GM21423 (cell line): ENCODE measurements around the gene MARVELD3.

Experiments used
- ATAC-seq: cut with Tn5 transposase; IDR thresholded peaks from one replicate; pipeline ENCODE4 v1.9.1; 2021; ENCODE audit warnings: mild to moderate bottlenecking, moderate library complexity; ENCODE audit not compliant: unreplicated experiment

Gene MARVELD3

DNA sequence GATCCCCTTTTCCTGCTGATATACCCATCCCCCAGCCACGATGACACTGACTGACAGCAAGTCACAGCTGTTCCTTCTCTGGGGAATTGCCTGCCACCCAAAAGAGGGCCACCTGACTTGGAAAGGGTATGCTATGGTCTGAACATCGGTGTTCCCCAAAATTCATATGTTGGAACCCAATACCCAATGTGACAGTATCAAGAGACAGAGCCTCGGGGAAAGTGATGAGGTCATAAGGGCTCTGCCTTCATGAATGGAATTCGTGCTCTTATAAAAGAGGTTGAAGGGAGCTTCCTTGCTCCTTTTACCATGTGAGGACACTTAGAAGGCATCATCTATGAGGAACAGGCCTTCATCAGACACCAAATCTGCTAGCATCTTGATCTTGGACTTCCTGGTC lies 7.6 kb upstream of the MARVELD3 start:
- no peak for ATAC-seq

DNA sequence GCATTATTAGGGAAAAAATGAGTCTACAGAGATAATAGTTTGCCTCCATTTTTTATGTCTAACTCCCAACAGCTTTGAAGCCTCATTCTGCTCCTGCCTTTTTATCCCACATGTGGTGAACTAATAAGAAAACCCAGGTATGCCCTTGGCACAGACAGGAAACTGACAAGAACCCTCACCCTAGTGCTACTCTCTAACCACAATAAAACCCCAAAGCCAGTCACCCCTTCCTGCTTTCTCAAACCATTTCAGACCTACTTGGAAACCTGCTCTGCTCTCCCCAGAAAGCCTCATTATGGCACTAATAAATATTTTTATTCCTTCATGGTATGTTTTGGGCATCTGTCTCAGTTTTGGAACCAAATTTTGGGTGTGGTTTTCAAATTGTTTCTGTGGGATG lies 3.9 kb upstream of the MARVELD3 start:
- ATAC-seq = no peak

GRCh38 chr16:71623597-71623996 lies 2.4 kb upstream of the MARVELD3 start:
- ATAC-seq = no peak

DNA sequence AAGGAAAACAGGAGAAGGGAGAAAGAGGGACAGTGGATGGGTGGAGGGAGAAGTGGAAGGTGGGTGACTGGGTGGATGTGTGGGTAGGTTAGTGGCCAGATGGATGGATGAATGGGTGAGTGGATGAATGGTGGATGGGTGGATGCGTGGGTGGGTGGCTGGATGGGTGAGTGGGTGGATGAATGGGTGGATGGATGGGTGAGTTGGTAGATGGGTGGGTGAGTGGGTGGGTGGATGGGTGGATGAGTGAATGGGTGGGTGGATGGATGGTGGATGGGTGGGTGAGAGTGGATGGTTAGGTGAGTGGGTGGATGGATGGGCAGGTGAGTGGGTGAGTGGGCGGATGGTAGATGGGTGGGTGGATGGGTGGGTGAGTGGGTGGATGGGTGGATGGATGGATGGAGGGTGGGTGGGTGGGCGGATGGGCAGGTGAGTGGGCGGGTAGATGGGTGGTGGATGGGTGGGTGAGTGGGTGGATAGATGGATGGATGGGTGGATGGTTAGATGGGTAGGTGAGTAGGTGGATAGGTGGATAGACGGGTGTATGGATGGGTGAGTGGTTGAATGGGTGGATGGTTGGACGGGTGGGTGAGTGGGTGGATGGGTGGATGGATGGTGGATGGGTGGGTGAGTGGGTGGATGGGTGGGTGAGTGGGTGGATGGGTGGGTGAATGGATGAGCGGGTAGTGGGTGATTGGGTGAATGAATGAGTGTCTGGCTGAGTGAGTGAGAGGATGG lies 702 bp upstream of the MARVELD3 start:
- ATAC-seq = no peak

DNA sequence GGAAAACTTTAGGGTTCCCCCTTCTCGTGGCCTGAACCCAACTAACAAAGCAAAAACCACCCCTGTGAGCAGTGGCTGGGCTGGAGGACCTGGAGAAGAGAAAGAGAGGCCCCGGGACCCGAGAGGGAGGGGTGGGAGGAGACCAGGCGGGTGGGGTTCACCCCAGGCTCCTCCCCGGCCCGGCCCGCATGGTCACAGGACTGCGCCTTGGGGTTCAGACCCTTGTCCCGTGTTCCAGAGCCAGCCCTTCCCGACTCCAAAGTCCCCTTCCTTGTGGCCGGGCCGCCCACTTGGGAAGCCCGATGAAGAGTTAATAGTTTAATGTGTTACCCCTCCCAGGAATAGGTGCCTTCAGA lies 852 bp downstream of the MARVELD3 start:
- no peak for ATAC-seq

DNA sequence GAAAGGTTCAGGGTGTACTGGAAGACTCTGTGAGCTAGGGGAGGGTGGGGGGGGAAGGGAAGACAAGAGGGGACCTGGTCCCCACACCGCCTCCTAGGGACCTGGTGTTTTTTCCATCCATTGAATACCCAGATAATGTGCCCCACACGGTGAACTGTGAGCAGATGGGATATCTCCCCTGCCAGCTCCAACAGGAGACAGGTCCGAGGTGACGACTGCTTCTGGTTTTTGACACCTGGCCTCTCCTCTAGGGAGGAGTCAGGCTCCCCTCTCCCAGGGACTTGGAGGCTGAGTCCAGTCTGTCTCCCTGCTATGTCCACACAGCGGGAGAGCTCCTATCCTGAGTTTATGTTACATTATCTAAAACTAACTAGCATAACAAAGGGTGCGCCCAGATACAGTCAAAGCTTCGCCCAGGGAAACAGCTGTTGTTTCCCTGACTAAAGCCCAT lies 1.8 kb downstream of the MARVELD3 start:
- no peak for ATAC-seq

- ATAC-seq = no peak
Observed at GRCh38 chr16:71628810-71629209, 2.8 kb downstream of the MARVELD3 start.

- no peak for ATAC-seq
Observed at GRCh38 chr16:71629278-71630016, 3.5 kb downstream of the MARVELD3 start.

GRCh38 chr16:71630808-71631207 lies 4.8 kb downstream of the MARVELD3 start:
- ATAC-seq = no peak

GRCh38 chr16:71631776-71632175 lies 5.8 kb downstream of the MARVELD3 start:
- no peak for ATAC-seq

DNA sequence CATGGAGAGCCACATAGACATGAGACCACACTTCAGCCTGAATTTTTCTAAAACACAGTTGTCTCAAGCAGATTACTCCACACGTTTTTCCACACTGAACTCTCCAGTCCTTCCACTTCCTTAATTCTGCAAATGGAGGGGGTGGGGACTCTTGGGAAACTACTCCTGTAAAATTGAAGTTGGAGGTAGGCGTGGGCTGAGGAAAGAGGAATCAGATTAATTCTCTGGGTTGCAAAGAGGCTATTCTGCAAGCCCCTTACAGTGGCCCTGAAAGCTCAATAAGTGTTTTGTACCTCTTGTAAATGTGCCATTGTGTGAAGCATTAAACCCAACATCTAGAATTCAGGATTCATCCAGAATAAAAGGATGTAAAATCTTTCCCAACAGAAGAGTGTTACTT lies 9.6 kb downstream of the MARVELD3 start:
- ATAC-seq = no peak

GRCh38 chr16:71637398-71637797 lies 11.4 kb downstream of the MARVELD3 start:
- ATAC-seq = no peak

DNA sequence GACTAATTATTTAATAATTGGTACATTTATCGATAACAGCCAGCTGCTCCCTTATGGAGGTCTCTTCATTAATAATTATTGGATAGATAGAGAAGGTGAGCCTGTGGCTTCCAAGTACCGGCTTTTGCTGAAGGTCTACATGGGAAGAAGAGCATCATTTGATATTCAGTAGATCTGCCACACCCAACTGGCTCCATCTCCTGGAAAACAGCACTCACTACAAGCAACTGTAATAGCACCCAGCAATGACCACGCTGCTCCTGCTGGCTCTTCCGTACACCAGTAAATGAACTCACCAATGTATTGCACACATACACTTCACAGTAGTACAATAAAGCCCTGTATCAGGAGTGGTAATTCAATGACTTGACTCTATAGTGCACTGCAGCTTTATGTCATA lies 19.5 kb downstream of the MARVELD3 start:
- ATAC-seq = no peak

DNA sequence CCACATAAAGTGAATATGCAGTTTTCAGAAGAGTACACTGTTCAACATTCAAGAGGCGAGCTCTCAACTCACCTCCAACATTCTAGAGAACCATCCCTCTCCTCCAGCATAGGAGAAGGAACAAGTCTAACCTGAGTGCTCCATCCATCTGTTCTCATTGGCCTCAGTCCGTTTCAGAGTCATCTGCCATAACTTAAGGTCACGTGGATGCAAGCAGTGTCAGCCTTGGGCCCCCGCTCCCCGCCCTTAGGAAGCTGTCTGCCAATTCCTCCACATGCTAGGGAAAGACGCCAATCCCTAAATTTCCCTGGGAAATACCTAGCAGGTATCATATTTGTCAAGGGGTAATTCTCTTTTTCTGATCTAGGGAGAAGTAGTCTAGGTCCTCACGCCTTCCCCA lies 21.4 kb downstream of the MARVELD3 start:
- ATAC-seq = no peak

- no peak for ATAC-seq
Observed at GRCh38 chr16:71648162-71648561, 22.2 kb downstream of the MARVELD3 start.

- ATAC-seq = no peak
Observed at GRCh38 chr16:71648921-71649320, 22.9 kb downstream of the MARVELD3 start.

DNA sequence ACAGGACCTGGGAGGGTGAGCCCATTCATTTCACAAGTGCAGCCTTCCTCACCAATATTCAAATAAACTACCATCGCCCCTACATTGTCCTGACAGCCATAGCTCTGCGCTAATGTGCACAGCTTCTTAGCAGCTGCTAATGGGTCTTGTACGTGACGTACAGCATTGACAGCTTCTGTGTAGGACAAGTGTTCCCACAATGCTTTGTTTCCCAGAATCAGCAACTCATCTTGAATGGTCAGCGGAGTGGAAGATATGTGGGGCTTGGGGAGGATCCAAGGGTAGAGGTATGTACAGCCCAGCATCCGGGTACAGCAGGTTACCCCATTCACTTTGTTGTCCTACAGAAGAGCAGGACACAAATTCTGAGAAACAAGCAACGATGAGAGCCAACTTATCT lies 23.7 kb downstream of the MARVELD3 start:
- no peak for ATAC-seq

DNA sequence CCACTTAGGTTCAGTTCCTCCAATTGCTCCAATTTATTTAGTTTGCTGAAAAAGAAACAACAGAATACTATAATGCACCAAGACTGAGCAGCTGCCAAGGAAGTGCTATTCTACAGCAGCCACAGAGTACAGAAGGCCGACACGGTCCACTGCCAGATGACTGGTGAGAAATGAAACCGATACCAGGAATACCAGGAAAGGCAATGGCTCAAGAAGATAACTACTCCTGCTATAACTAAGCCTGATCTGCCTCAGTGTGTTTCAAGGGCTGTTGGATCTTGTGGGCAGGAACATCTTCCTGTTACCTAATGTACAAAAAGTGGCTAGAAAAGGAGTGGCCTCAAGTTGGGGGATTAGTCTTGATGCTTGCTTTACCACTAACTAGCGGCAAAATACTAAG lies 32.8 kb downstream of the MARVELD3 start:
- ATAC-seq = no peak

GRCh38 chr16:71659471-71659870 lies 33.5 kb downstream of the MARVELD3 start:
- ATAC-seq = no peak

- no peak for ATAC-seq
Observed at GRCh38 chr16:71666264-71666663, 40.3 kb downstream of the MARVELD3 start.

GRCh38 chr16:71666928-71667707 lies 41.1 kb downstream of the MARVELD3 start:
- no peak for ATAC-seq
